GM23248 (cell line): ENCODE data around the gene FABP6. TPM values are rescaled to one million over a fixed set of nuclear protein-coding genes. Genes with fewer than 3 reads are reported as not detected.

Experiments used
- DNase-seq: peaks from one replicate; pipeline ENCODE4 v3.0.0-alpha.2; 2015
- H2AFZ ChIP-seq: fragments of 200-600 bp; sonication (generic); 2 replicates; pipeline ENCODE4 v1.6.1; 2016; ENCODE audit warnings: antibody characterized with exemption
- H3F3A ChIP-seq: fragments of 200-600 bp; sonication (generic); 2 replicates; pipeline ENCODE4 v1.6.1; 2016; ENCODE audit warnings: mild to moderate bottlenecking, antibody characterized with exemption, mixed run types; ENCODE audit not compliant: insufficient read depth
- H3K27ac ChIP-seq: fragments of 200-600 bp; sonication (generic); 2 replicates; pipeline ENCODE4 v1.5.1; 2016; ENCODE audit warnings: mild to moderate bottlenecking
- H3K27me3 ChIP-seq: fragments of 200-600 bp; sonication (generic); replicated peaks from 2 replicates; pipeline ENCODE4 v1.6.1; 2016; ENCODE audit warnings: mild to moderate bottlenecking; ENCODE audit not compliant: insufficient read depth
- H3K36me3 ChIP-seq: fragments of 200-600 bp; sonication (generic); 2 replicates; pipeline ENCODE4 v1.6.1; 2016; ENCODE audit warnings: low read depth, mild to moderate bottlenecking
- H3K4me1 ChIP-seq: fragments of 200-600 bp; sonication (generic); 2 replicates; pipeline ENCODE4 v1.6.1; 2016; ENCODE audit warnings: mild to moderate bottlenecking; ENCODE audit not compliant: insufficient read depth
- H3K4me2 ChIP-seq: fragments of 200-600 bp; sonication (generic); one replicate; pipeline ENCODE4 v1.6.1; 2016; ENCODE audit warnings: mild to moderate bottlenecking; ENCODE audit not compliant: unreplicated experiment
- H3K4me3 ChIP-seq: fragments of 200-600 bp; sonication (generic); 2 replicates; pipeline ENCODE4 v1.5.1; 2016; ENCODE audit warnings: mild to moderate bottlenecking
- H3K79me2 ChIP-seq: fragments of 200-600 bp; sonication (generic); 2 replicates; pipeline ENCODE4 v1.6.1; 2016; ENCODE audit warnings: mild to moderate bottlenecking; ENCODE audit not compliant: insufficient read depth
- H3K9ac ChIP-seq: fragments of 200-600 bp; sonication (generic); 2 replicates; pipeline ENCODE4 v1.6.1; 2016; ENCODE audit warnings: mild to moderate bottlenecking
- H3K9me2 ChIP-seq: fragments of 200-600 bp; sonication (generic); 2 replicates; pipeline ENCODE4 v1.6.1; 2016; ENCODE audit warnings: mixed run types, mild to moderate bottlenecking, moderate library complexity; ENCODE audit not compliant: insufficient read depth
- H3K9me3 ChIP-seq: fragments of 200-600 bp; sonication (generic); one replicate; pipeline ENCODE4 v1.6.1; 2017; ENCODE audit warnings: low read depth
- H4K20me1 ChIP-seq: fragments of 200-600 bp; sonication (generic); 2 replicates; pipeline ENCODE4 v1.6.0; 2016; ENCODE audit not compliant: insufficient read depth
- EZH2 ChIP-seq: fragments of 200-600 bp; sonication (generic); IDR thresholded peaks from 2 replicates; pipeline ENCODE4 v1.6.1; 2018; ENCODE audit warnings: antibody characterized with exemption, mild to moderate bottlenecking; ENCODE audit not compliant: insufficient read depth, poor library complexity, severe bottlenecking
- EZH2phosphoT487 ChIP-seq: fragments of 200-600 bp; sonication (generic); IDR thresholded peaks from 2 replicates; pipeline ENCODE4 v1.6.1; 2018; ENCODE audit warnings: antibody characterized with exemption, moderate library complexity, mild to moderate bottlenecking, low read depth; ENCODE audit not compliant: insufficient read depth
- WGBS, 2 experiments: methylation state at CpG; one replicate each; pipeline ENCODE4 v1.1.6; 2015 to 2017; ENCODE audit warnings: low lambda C conversion rate in 2 of 2, low coverage in 1 of 2; ENCODE audit errors: missing lambda C conversion rate in 2 of 2; 5-methylcytosine and 5-hydroxymethylcytosine counted together
- in situ Hi-C: fragments of 300-500 bp; cut with MboI; formaldehyde crosslinking; loops from 2 replicates; pipeline ENCODE4 v1.15.0; 2020
- polyA plus RNA-seq: library from polyadenylated mRNA; unstranded; fragments of >200 nt; fragmentation: Nextera tagmentation; extraction: Ambion mirVana; gene quantifications from 2 replicates; pipeline ENCODE4 v1.2.1, GENCODE V29; 2016
- total RNA-seq: library from RNA; depleted of rRNA; stranded (reverse); fragments of >200 nt; shearing (Covaris generic); gene quantifications from 2 replicates; pipeline ENCODE4 v1.2.3, GENCODE V29; 2014

The FABP6 gene
- total and polyA plus RNA-seq, 2 experiments from 2014 or later: not detected

DNA sequence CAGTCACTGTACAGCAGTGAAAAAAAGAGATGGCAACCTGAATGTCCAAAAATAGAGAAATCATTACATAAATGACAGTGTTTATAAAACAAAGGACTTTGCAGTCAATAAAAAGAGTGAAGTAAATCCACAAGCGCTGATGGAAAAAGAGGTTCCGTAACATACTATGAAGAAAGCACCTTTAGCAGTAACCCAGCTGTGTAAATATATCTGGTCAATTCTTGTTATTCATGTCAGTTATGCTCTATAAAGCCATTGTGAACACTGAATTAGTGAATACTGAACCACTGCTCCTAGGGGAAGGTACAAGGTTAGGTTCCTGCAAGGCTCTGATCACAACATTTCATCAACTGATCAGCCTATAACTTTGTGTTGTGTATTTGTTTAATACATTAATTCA is 43.6 kb downstream of the FABP6 start:
- WGBS, 2 experiments: 96 to 97% methylated on average over 2 of the region's 2 CpGs
- H3K4me2 ChIP-seq: no peak overlapping the region
- no peak overlapping the region for H2AFZ ChIP-seq
- no peak overlapping the region for H3K4me3 ChIP-seq
- DNase-seq: no peak
- in situ Hi-C loops: no loop called here
- no peaks in the 10 kb centered on the region for H3K79me2 ChIP-seq
- H3F3A ChIP-seq: no peaks in the 10 kb centered on the region
- H3K27me3 ChIP-seq: no peaks in the 10 kb centered on the region; the same call in 1 of the 2 replicates
- no peaks in the 10 kb centered on the region for H4K20me1 ChIP-seq
- H3K36me3 ChIP-seq: no peaks in the 10 kb centered on the region
- H3K4me1 ChIP-seq: no peaks in the 10 kb centered on the region
- no peak for TF ChIP-seq EZH2
- TF ChIP-seq EZH2phosphoT487: no peak
- no peaks in the 10 kb centered on the region for H3K9me2 ChIP-seq
- H3K9ac ChIP-seq: no peak overlapping the region
- H3K9me3 ChIP-seq: no peaks in the 10 kb centered on the region
- no peak overlapping the region for H3K27ac ChIP-seq

DNA sequence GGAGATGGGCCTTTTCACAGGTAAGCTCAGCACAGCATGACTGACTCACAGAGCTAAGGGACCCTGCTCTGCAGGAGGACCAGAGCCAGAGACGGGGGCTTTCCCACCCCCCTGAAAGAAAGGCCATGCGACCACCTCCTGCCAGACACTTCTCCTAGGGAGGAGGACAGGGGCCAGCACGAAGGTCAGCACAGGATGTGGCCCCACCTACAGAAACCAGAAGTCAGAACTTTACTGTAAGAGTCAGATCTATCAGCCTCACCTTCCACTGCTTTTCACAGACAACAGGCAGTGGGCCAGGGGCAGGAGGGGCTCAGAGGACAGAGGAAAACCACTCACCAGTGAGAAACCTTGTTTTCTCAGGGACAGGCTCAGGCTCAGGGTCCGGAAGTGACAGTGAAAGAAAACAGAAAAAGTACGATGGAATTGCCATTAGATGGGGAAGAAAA is 45.2 kb downstream of the FABP6 start:
- H3K9ac ChIP-seq: no peak overlapping the region
- DNase-seq: no peak
- H3K4me1 ChIP-seq: no peaks in the 10 kb centered on the region
- H3K27ac ChIP-seq: no peak overlapping the region
- no peak overlapping the region for H3K4me2 ChIP-seq
- H3K4me3 ChIP-seq: no peak overlapping the region
- H4K20me1 ChIP-seq: no peaks in the 10 kb centered on the region
- H3K9me2 ChIP-seq: no peaks in the 10 kb centered on the region
- no peaks in the 10 kb centered on the region for H3K36me3 ChIP-seq
- no peaks in the 10 kb centered on the region for H3F3A ChIP-seq
- no peaks in the 10 kb centered on the region; the same call in 1 of the 2 replicates for H3K27me3 ChIP-seq
- H3K79me2 ChIP-seq: no peaks in the 10 kb centered on the region
- in situ Hi-C loops: no loop called here
- TF ChIP-seq EZH2phosphoT487: no peak
- no peak for TF ChIP-seq EZH2
- WGBS, 2 experiments: 66 to 67% methylated on average over 5 of the region's 5 CpGs
- H2AFZ ChIP-seq: no peak overlapping the region
- H3K9me3 ChIP-seq: no peaks in the 10 kb centered on the region

GRCh38 chr5:160278343-160278742 is 49.0 kb downstream of the FABP6 start:
- 52 to 53% methylated on average over 7 of the region's 7 CpGs for WGBS, 2 experiments
- H3K36me3 ChIP-seq: no peaks in the 10 kb centered on the region

GRCh38 chr5:160280384-160281095 is 51.2 kb downstream of the FABP6 start:
- H3K79me2 ChIP-seq: no peaks in the 10 kb centered on the region
- TF ChIP-seq EZH2: no peak
- no peak for TF ChIP-seq EZH2phosphoT487
- H3F3A ChIP-seq: no peaks in the 10 kb centered on the region
- 89 to 93% methylated on average over 26 of the region's 26 CpGs for WGBS, 2 experiments
- in situ Hi-C loops: no loop called here
- no peak for DNase-seq
- H2AFZ ChIP-seq: no peak overlapping the region
- no peaks in the 10 kb centered on the region for H3K9me2 ChIP-seq
- no peak overlapping the region for H3K4me3 ChIP-seq
- no peak overlapping the region for H3K9ac ChIP-seq
- no peaks in the 10 kb centered on the region for H4K20me1 ChIP-seq
- no peaks in the 10 kb centered on the region for H3K9me3 ChIP-seq
- no peaks in the 10 kb centered on the region for H3K27me3 ChIP-seq
- H3K4me2 ChIP-seq: no peak overlapping the region
- no peak overlapping the region for H3K27ac ChIP-seq
- H3K36me3 ChIP-seq: no peaks in the 10 kb centered on the region
- no peaks in the 10 kb centered on the region for H3K4me1 ChIP-seq

More at GRCh38 chr5:160278343-160278742, 49.0 kb downstream of the FABP6 start:
- H3K27ac ChIP-seq: no peak overlapping the region
- no peaks in the 10 kb centered on the region for H3K9me3 ChIP-seq
- H3K27me3 ChIP-seq: no peaks in the 10 kb centered on the region
- H3K4me2 ChIP-seq: no peak overlapping the region
- no peaks in the 10 kb centered on the region for H3F3A ChIP-seq
- in situ Hi-C loops: no loop called here
- DNase-seq: no peak
- no peaks in the 10 kb centered on the region for H3K79me2 ChIP-seq
- no peaks in the 10 kb centered on the region for H3K4me1 ChIP-seq
- TF ChIP-seq EZH2phosphoT487 (no peak), EZH2 (no peak)
- H3K4me3 ChIP-seq: no peak overlapping the region
- no peaks in the 10 kb centered on the region for H4K20me1 ChIP-seq
- H3K9me2 ChIP-seq: no peaks in the 10 kb centered on the region
- no peak overlapping the region for H2AFZ ChIP-seq
- no peak overlapping the region for H3K9ac ChIP-seq
